Left lung (tissue), 10 donors: ENCODE data around the gene DNAH8. TPM values are rescaled to one million over a fixed set of nuclear protein-coding genes. Genes with fewer than 3 reads are reported as not detected.
A peak's percentile ranks its signal among the peaks of the same experiment; 100 is the strongest.

Source experiments
- ATAC-seq: fragments of 200-7000 bp; cut with Tn5 transposase; one replicate; pipeline ENCODE4 v1.9.1; 2020; ENCODE audit warnings: moderate library complexity
- DNase-seq, 4 donors: peaks; one replicate each; pipeline ENCODE4 v3.0.0-alpha.2; 2013 to 2020
- H3K27ac ChIP-seq, 2 donors: fragments of 200-600 bp; sonication (generic) in 1 of 2; one replicate each; pipeline versions ENCODE4 v1.5.0 to v1.8.0; 2020 to 2021
- H3K27me3 ChIP-seq, 2 donors: fragments of 200-600 bp; sonication (generic) in 1 of 2; one replicate each; pipeline versions ENCODE4 v1.5.0 to v1.8.0; 2020 to 2021
- H3K36me3 ChIP-seq, 2 donors: fragments of 200-600 bp; sonication (generic) in 1 of 2; one replicate each; pipeline versions ENCODE4 v1.5.0 to v1.8.0; 2020 to 2021
- H3K4me1 ChIP-seq, 2 donors: fragments of 200-600 bp; one replicate each; pipeline ENCODE4 v1.8.0; 2021
- H3K4me3 ChIP-seq, 2 donors: fragments of 200-600 bp; sonication (generic) in 1 of 2; one replicate each; pipeline versions ENCODE4 v1.5.0 to v1.8.0; 2020 to 2021; ENCODE audit warnings: mild to moderate bottlenecking in 1 of 2
- H3K9me3 ChIP-seq, 2 donors: fragments of 200-600 bp; sonication (generic) in 1 of 2; one replicate each; pipeline versions ENCODE4 v1.5.0 to v1.8.0; 2020 to 2021
- CTCF ChIP-seq, 2 donors: fragments of 200-600 bp; sonication (generic) in 1 of 2; IDR thresholded peaks; one replicate each; pipeline versions ENCODE4 v1.5.0 to v1.8.0; 2021; ENCODE audit warnings: antibody characterized with exemption in 2 of 2
- intact Hi-C, 2 donors: fragments of 100-400 bp; cut with DNase I; formaldehyde crosslinking; loops; one replicate each; pipeline versions ENCODE4 v1.11.2 to v1.14.2; 2022
- polyA plus RNA-seq, 6 donors: library from polyadenylated mRNA; unstranded; fragments of 120-200 nt; gene quantifications; one replicate each; pipeline ENCODE4 v1.2.1, GENCODE V29; 2013; ENCODE audit not compliant: insufficient read length in 6 of 6
- total RNA-seq, 2 donors: library from RNA; stranded (reverse); fragmentation: NEBNext Ultra II Directional; extraction: Animal tissue kit (Norgen Biotek cat#: 25700); gene quantifications; one replicate each; pipeline ENCODE4 v1.2.1, GENCODE V29; 2021
- donor health status: DM: no; HTN: yes; CAD: no.
- donor health status: DM: no; HTN: no; CAD: no.

Gene DNAH8
- total and polyA plus RNA-seq, 8 donors: 0.03 to 0.34 (median 0.08) TPM

- H3K27me3 ChIP-seq: no peaks in the 10 kb centered on the region
- DNase-seq (no peak), ATAC-seq (no peak)
- TF ChIP-seq CTCF (IDR thresholded peaks at IDR 0.05): no peak
- no peak overlapping the region for H3K27ac ChIP-seq
- intact Hi-C loops: no loop called here
- H3K9me3 ChIP-seq: no peaks in the 10 kb centered on the region
- H3K4me3 ChIP-seq: no peak overlapping the region
- no peaks in the 10 kb centered on the region for H3K36me3 ChIP-seq
- H3K4me1 ChIP-seq: no peaks in the 10 kb centered on the region
Measured at GRCh38 chr6:38783443-38784228, 68.5 kb downstream of the DNAH8 start.

- no peaks in the 10 kb centered on the region for H3K27me3 ChIP-seq
- DNase-seq (no peak), ATAC-seq (peak; percentile 64)
- H3K9me3 ChIP-seq: no peaks in the 10 kb centered on the region
- TF ChIP-seq CTCF (IDR thresholded peaks at IDR 0.05): no peak
- no peaks in the 10 kb centered on the region for H3K4me1 ChIP-seq
- intact Hi-C loops: no loop called here
- H3K4me3 ChIP-seq: no peak overlapping the region
- no peak overlapping the region for H3K27ac ChIP-seq
- H3K36me3 ChIP-seq: no peaks in the 10 kb centered on the region
Measured at GRCh38 chr6:38784506-38785235, 69.6 kb downstream of the DNAH8 start.

- Histone ChIP-seq H3K4me1 (no peaks in the 10 kb centered on the region), H3K27me3 (no peaks in the 10 kb centered on the region), H3K36me3 (no peaks in the 10 kb centered on the region), H3K27ac (no peak overlapping the region), H3K9me3 (no peaks in the 10 kb centered on the region), H3K4me3 (no peak overlapping the region)
- DNase-seq (no peak), ATAC-seq (no peak)
- TF ChIP-seq CTCF (IDR thresholded peaks at IDR 0.05): no peak
- intact Hi-C loops: no loop called here
Measured at GRCh38 chr6:38786486-38786885, 71.4 kb downstream of the DNAH8 start.

- no peaks in the 10 kb centered on the region for H3K27me3 ChIP-seq
- ATAC-seq: no peak
- no peaks in the 10 kb centered on the region for H3K4me1 ChIP-seq
- TF ChIP-seq CTCF (IDR thresholded peaks at IDR 0.05): no peak
- intact Hi-C loops: no loop called here
- no peaks in the 10 kb centered on the region for H3K36me3 ChIP-seq
- DNase-seq: no peak
- H3K27ac ChIP-seq: no peak overlapping the region
- no peak overlapping the region for H3K4me3 ChIP-seq
- H3K9me3 ChIP-seq: no peaks in the 10 kb centered on the region
Measured at GRCh38 chr6:38789256-38789655, 74.1 kb downstream of the DNAH8 start.

GRCh38 chr6:38792356-38792755, 77.2 kb downstream of the DNAH8 start:
- Histone ChIP-seq H3K4me1 (no peaks in the 10 kb centered on the region), H3K36me3 (no peaks in the 10 kb centered on the region), H3K27ac (no peak overlapping the region), H3K27me3 (no peaks in the 10 kb centered on the region), H3K4me3 (no peak overlapping the region), H3K9me3 (no peaks in the 10 kb centered on the region)
- DNase-seq (no peak), ATAC-seq (no peak)
- TF ChIP-seq CTCF (IDR thresholded peaks at IDR 0.05): no peak
- intact Hi-C loops: no loop called here
